Stimulated activated naive CD8-positive, alpha-beta T cell treated with anti-CD3 and anti-CD28 coated beads, Interleukin-15, Interleukin-2, amounts not matched to agents 100 U/mL and 50 U/mL, for 24 hours (primary cell): ENCODE measurements around the gene RMC1.
"Not testable (repeated sequence)": the region's sequence is repeated elsewhere in the genome, so short reads cannot be mapped to it uniquely, and the experiment has no call there.

Experiments used
- ATAC-seq: fragments of 150-1000 bp; cut with Tn5 transposase; one replicate; pipeline ENCODE4 v1.10.0; 2021
- DNase-seq: peaks from one replicate; pipeline ENCODE4 v3.0.0; 2021

Gene RMC1

DNA sequence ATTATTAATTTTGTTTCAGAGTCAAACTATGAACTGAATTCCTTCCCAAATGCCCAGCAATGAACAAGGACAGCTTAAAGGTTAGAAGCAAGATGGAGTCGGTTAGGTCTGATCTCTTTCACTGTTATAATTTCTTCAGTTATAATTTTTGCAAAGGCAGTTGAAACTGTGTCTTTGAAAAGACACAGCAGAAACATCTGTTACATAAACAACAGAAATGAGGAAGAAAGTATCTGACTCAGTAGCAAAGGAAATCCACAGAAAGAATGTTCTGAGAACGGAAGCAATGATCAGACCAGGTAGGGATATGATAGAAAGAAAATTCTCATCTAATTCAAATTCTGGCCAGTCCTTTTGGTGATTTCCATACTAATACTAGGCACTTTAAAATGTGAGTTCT, 5.2 kb upstream of the RMC1 start:
- DNase-seq = no peak
- no peak for ATAC-seq

DNA sequence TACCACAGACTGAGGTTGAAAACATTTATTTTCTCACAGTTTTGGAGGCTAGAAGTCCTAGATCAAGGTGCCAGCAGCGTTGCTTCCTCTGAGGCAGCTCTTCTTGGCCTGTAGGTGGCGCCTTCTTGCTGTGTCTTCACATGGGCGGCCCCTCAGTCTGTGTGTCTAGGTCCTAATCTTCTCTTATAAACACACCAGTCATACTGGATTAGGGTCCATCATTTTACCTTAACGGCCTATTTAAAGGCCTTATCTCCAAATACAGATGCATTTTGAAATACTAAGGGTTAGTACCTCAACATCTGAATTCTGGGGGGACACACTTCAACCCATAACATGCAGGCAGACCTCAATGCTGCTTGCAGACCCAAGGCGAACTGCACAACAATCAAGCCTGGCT, 4.4 kb upstream of the RMC1 start:
- ATAC-seq (peak; percentile 46), DNase-seq (peak; percentile 77)

DNA sequence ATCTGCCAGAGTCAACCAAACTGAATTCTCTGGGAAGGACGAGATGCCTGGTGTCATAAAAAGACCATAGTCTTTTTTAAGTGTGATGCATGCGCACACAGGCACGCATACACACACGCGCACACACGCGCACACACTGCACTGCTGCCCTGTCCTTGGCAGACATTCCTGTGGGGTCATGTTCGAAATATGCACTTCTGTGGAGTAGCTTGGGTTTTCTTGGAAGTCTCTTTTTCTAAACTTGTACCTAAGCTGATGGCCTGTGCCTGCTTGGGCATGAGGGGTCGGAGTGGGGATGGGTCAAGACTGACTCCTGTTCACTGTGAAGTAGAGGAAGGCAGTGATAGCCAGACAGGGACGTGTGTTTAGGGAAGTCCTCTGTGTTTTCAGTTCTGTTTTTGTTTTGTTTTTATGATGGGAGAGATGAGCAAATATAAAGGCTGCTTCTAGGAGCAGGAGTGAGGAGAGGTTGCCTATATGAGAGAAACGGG, 4.0 kb upstream of the RMC1 start:
- ATAC-seq (no peak), DNase-seq (no peak)

DNA sequence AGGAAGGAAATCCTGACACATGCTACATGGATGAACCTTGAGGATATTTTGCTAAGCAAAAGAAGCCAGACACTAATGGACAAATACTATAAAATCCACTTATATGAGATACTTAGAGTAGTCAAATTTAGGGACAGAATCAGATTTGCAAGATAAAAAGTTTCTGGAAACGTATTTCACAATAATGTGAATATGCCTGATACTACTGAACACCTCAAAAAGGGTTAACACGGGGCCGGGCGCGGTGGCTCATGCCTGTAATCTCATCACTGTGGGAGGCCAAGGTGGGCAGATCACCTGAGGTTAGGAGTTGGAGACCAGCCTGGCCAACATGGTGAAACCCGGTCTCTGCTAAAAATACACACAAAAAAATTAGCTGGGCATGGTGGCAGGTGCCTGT, 1.7 kb upstream of the RMC1 start:
- ATAC-seq = no peak
- DNase-seq = no peak

DNA sequence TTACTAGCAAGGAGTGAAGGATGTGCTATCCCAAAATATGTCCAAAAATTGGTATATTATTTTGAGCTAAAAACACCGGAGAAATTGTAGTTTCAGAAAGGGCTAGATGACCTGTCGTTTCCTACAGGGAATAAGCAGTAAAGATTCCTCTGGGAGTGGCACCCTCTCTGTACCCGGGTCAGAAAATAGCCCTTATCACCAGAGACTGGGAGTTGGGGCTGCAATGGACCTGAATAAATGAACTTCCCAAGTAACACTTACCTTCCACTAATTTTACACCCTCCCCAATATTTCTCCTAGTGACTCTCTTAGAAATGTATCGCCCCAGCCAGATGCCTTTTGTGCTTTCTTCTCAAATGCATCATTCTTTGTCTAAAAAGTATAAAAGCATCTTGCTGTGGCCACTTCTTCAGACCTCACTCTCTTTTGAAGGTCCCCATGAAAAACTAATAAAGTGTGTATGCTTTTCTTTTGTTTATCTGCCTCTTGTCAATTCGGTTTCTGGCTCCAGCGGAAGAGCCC, 734 bp upstream of the RMC1 start:
- DNase-seq = no peak
- ATAC-seq = no peak

DNA sequence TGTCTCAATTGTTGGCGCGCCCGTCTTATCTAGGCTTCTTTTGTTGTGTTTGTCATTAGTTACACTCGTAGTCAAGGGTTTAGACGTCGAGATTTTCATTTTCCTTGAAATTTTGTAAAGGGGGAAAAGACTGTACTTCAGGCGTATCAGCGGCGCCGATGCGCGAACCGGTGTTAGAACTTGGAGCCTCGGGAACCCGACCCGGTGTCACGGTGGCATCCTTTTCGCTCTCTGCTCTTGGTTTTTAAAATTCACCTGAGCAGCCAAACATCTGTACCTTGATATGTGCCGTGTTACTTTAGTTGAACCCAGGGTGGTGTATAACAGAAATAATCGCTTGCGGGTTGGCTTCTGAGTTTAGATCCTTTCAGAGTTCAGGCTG, 643 bp downstream of the RMC1 start:
- peak; percentile 27 for DNase-seq

DNA sequence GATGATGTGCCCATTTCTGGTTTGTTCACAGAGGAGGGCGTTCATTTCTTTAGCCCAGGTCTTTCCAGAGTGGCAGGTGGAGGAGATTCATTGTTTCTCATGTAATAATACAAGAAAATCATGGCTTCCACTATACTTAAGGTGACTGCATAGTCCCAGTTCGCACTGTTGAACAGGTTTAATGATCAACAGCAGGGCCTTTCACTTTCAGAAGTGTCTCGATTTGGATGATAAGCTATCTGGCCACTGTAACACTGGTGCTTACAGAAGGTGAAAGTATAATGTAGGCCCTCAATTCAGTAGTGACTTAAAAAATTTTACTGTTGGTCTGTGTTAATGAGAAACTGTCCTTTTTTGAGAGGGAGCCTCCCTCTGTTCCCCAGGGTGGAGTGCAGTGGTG, 1.4 kb downstream of the RMC1 start:
- DNase-seq (no peak), ATAC-seq (no peak)

More for the DNA sequence above, 643 bp downstream of the RMC1 start:
- ATAC-seq = no peak

DNA sequence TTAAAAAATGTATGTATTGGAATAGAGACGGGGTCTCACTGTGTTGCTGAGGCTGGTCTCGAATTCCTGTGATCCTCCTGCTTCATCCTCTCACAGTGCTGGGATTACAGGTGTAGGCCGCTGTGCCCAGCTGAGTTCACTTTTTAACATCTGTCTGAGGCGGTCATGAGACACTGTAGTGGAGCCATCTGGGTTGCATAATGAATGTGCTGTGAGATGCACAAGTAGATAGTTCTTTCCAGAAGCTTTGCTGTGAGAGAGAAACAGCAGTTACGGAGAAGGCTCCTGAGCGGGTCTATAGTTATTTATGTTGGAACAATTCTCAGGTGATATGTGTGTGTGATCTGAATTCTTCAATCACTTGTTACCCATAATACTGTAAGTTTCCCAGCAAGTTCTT, 3.1 kb downstream of the RMC1 start:
- DNase-seq = no peak
- ATAC-seq = no peak

DNA sequence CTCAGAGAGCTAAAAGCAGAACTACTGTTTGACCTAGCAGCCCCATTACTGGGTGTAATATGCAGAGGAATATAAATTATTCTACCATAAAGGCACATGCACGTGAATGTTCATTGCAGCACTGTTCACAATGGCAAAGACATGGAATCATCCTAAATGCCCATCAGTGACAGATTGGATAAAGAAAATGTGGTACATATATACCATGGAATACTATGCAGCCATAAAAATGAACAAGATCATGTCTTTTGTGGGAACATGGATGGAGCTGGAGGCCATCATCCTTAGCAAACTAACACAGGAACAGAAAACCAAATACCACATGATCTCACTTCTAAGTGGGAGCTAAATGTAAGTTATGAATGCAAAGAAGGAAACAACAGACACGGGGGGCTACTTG, 7.6 kb downstream of the RMC1 start:
- not testable (repeated sequence) for DNase-seq, ATAC-seq

DNA sequence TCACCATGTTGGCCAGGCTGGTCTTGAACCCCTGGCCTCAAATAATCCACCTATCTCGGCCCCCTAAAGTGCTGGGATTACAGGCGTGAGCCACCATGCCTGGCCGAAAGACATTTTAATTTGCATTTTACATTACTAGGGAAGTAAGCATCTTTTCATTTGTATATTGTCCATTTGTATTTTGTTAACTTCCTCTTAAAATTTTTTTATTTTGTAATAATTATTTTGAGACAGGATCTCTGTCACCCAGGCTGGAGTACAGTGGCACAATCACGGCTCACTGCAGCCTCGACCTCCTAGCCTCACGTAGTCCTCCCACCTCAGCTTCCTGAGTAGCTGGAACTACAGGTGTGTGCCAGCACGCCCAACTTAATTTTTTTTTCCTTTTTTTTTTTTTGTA, 8.9 kb downstream of the RMC1 start:
- not testable (repeated sequence) for ATAC-seq, DNase-seq

DNA sequence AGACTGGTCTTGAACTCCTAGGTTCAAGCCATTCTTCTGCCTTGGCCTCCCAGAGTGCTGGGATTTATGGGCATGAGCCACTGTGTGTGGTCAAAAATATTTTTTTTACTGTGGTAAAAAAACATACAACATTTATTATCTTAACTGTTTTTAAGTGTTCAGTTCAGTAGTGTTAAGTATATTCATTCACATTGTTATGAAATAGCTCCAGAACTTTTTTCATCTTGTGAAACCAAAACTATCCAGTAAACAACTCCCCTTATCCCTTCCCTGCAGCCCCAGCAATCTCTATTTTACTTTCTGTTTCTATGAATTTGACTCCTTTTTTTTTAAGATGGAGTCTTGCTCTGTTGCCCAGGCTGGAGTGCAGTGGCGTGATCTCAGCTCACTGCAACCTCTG, 9.3 kb downstream of the RMC1 start:
- no peak for ATAC-seq
- DNase-seq = no peak

DNA sequence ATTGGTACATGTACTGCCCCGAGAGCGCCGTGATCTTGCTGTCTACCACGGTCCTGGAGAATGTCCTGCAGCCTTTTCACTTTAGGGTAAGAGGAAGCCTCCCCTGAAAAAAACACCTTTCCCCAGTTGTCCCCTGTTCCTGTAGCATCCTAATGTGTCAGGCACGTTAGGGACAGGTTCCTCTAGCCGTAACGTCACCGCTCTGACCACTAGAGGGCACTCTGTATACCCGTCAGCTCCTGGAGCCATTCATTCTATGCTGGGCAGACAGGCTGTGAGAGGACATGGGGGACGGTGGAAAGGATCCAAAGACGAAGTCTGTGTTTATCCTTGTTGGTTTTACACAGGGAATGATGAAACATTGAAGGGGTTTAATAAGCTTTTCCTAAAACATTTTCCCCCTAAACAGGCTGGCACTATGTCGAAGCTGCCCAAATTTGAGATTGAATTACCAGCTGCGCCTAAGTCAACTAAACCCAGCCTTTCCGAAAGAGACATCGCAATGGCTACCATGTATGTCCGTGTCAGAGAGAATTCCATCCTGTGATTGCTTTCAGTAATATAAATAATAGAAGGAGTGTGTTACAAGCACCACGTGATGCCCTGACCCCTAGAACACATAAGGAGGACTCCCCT, 12.7 kb downstream of the RMC1 start:
- peak; percentile 74 for DNase-seq

DNA sequence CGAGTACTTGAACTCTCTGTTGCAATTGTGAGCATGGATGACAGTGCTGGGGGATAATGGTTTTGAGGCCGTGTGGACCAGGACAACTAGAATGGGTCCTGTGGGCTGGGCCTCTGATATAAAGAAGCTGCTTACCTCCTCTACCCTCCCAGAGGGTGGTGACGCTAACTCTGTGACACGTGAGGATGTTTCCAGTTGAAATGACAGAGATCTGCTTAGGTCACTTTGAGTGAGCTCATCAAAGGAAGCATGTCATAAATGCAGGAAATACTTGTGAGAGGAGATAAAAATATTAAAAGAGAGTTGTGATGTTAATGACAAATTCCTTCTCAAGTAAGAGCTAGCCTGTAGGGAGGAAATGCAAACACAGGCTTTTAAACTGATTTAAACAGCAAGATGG, 16.4 kb downstream of the RMC1 start:
- DNase-seq (no peak), ATAC-seq (no peak)

More for the DNA sequence above, 12.7 kb downstream of the RMC1 start:
- ATAC-seq = peak; percentile 93

DNA sequence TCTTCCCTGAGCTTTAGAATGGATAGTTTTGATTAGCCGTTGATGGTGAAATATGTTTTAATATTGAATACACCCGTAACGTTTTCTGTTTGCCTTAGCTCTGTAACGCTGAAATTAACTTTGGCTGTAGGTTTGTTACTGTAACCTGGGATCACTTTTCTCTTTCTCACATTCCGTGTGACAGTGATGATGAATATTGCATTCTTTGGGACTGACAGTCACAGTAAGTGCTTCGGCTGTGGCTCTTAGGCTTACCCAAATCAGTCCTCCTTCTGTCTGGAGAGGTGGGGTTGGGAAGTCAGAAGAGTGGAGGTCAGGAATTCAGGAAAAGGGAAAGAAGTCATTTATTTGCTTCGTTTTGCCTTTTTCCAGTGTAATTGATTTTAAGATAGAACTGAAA, 18.0 kb downstream of the RMC1 start:
- DNase-seq = no peak
- no peak for ATAC-seq

DNA sequence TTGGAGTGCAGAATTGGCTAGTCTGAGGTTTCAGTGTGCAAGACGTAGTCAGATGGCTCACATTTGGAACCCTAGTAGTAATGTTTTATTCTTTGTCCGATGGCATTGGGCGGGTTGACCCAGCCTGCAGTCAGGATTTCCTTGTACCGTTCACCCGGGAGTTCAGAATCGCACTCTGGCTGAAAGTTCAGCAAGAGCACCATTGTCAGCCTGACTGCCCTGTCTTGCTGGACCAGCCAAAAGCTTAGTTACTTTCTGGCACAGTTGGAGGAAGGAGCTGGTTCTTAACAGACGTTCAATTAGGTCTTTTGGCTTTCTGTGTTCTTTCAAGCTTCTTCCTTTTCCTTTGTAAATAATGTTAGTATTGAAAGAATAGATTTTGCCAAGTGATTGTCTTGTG, 18.6 kb downstream of the RMC1 start:
- ATAC-seq = no peak

DNA sequence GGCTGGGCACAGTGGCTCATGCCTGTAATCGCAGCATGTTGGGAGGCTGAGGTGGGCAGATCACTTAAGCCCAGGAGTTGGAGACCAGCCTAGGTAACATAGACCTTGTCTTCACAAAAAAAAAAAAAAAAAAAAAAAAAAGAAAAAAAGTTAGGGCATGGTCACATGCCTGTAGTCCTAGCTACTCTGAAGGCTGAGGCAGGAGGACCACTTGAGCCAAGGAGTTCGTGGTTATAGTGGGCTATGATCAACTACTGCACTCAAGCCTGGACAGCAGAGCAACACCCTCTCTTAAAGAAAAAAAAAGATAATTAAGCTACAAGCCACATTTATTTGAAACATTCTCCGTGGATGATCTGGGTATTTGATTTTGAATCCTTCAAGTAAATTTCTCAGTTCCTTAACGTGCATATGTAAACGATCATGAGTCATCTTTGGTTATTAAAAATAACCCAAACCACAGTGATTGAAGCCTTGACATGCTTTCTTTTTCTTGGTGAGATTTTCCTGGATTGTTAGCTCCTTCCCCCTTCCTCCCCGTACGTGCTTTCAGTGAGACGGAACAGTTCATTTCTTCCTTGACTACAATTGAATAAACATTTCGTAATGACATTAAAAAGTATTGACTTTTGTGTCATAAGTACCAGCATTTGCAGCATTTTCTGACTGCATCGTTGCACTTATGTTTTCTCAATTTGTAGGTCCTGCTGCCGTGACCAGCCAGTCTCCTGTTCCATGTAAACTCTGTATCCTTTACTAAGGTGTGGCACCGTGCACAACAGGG, 20.3 kb downstream of the RMC1 start:
- DNase-seq (no peak), ATAC-seq (no peak)

More for the DNA sequence above, 18.6 kb downstream of the RMC1 start:
- DNase-seq = no peak

DNA sequence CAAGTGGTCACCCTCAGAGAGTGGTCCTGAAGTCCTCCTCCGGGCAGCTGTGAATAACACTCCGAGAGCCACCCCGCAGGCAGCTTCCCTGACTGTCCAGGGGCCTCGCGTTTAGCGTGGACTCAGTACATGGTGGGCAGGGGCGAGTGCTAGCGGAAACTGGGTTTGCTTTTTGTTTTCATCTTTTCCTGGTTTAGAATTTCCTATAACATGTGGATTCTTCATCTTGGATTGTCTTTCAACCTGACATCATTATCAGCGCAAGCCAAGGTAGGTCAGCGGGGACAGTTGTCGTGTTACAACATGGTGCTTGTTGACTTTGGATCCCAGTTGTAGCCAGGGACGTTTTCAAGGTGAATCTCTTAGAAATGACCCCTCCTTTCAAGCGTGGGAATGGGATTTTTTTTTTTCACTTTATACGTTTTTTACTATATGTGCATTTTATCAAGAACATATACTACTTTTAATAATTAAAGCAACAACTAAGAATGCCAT, 20.9 kb downstream of the RMC1 start:
- ATAC-seq (no peak), DNase-seq (no peak)

DNA sequence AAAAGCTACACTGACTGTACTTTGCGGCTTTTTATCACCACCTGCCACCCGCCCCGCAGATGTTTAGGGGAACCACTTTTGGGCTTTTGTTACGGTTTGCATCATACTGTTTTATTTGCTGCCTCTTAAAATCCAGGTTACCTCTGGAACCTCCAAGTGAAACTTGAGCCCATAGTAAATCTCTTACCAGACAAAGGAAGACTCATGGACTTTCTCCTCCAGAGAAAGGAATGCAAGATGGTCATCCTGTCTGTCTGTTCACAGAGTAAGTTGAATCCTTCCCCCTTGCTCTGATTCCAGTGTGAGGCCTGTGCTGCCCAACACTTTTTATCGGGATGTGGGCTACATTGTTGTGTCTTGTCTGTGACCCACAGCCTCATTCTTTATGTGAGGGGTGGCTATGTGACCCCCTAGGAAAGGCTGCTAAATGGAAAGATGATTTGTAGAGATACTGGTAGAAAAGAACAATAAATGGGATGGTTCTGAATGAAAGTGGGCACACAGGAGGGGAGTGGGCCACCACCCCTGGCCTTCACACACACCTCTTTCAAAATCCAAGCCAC, 23.3 kb downstream of the RMC1 start:
- no peak for ATAC-seq
- no peak for DNase-seq

DNA sequence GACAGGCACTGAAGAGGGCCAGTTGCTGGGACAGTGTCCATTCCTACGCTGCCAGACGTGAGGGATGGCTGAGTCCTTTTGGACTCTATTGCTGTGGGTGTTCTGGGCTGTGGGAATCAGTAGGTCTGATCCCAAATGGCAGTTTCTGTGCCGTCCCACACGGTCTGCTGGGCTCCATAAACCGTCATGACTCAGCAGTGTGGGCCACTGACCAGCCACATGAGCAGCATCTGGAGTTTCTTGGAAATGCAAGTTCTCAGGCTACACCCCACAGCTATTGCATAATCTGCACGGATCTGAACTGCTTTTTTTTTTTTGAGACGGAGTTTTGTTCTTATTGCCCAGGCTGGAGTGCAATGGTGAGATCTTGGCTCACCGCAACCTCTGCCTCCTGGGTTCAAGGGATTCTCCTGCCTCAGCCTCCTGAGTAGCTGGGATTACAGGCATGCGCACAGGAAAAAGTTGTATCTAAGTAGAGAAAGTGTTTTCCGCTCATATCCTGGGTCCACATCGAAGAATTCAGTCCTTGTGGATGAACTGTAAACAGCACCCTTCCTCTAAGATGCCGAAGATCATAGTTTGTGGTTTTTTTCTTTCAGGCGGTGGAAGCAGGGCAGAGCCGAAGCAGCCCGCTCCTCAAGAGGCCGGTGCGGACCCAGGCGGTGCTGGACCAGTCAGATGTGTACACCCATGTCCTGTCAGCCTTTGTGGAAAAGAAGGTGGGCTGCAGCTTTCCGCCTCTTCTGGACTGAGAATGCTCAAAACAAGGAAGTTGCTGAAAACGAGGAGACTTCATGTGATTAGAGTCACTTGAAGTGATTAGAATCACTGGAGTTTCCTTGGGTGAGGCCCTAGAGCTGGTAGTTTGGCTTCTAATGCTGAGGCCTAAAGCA, 25.5 kb downstream of the RMC1 start:
- ATAC-seq = no peak

DNA sequence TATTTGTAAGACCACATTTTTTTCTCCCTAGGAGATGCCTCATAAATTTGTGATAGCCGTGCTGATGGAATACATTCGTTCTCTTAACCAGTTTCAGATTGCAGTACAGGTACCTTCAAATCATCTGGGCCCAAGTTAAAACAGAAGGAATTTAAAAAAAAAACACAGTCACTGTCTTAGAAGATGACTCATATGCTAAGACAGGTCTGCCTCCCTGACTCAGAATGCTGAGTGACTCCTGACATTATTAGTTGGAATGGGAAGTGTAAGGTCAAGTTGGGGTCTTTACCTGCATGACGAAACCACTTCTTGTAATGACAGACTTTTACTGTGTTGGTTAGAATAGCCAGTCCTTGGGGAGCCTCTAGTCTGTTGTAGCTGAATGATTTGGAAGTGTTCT, 26.3 kb downstream of the RMC1 start:
- ATAC-seq = peak; percentile 81

More for the DNA sequence above, 25.5 kb downstream of the RMC1 start:
- no peak for DNase-seq

DNA sequence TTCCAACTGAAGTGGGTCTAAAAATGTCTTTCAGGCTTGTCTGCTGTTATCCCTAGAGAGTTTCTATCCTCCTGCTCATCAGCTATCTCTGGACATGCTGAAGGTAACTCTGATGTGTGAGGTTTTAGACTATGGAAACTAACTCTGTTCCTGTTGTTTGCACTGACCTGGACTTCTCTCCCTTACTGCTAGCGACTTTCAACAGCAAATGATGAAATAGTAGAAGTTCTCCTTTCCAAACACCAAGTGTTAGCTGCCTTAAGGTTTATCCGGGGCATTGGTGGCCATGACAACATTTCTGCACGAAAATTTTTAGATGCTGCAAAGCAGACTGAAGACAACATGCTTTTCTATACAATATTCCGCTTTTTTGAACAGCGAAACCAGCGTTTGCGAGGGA, 26.9 kb downstream of the RMC1 start:
- ATAC-seq = no peak
- no peak for DNase-seq

More for the DNA sequence above, 26.3 kb downstream of the RMC1 start:
- no peak for DNase-seq

DNA sequence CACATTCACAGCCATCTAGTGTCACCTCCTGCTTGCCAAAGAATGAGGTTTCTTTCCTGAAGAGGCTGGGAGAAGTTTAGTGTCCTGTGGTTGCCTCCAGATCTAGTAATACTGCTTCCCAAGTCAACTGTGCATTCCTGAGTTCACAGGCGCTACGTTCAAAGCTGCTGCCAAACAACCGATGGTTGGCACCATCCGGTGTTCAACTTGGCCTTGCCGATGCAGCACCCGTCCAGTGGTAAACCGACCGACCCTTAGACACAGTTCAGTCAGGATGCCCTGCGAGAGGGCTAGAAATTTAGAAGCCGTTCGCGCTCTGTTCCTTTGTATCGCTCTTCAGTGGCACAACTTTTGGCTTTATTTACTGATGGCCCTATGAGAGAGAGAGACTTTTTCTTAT, 28.6 kb downstream of the RMC1 start:
- ATAC-seq = no peak
- no peak for DNase-seq
